Sigmoid colon (tissue), 7 donors: Measurements from ENCODE around the gene KRTAP10-12. TPM values are rescaled to one million over a fixed set of nuclear protein-coding genes. Genes with fewer than 3 reads are reported as not detected.

ENCODE experiments used
- DNase-seq: peaks from one replicate; pipeline ENCODE4 v3.0.0-alpha.2; 2019
- H3K27ac ChIP-seq, 4 donors: fragments of 200-600 bp; sonication (generic); one replicate each; pipeline ENCODE4 v1.5.1; 2016 to 2019; ENCODE audit warnings: mild to moderate bottlenecking in 1 of 4
- H3K27me3 ChIP-seq, 3 donors: fragments of 200-600 bp; sonication (generic); one replicate each; pipeline ENCODE4 v1.5.1; 2019; ENCODE audit warnings: mild to moderate bottlenecking in 1 of 3
- H3K36me3 ChIP-seq, 4 donors: fragments of 200-600 bp; sonication (generic); one replicate each; pipeline ENCODE4 v1.5.1; 2016 to 2019
- H3K4me1 ChIP-seq, 4 donors: fragments of 200-600 bp; sonication (generic); one replicate each; pipeline ENCODE4 v1.5.1; 2017 to 2019
- H3K4me3 ChIP-seq, 4 donors: fragments of 200-600 bp; sonication (generic); one replicate each; pipeline ENCODE4 v1.5.1; 2017 to 2019; ENCODE audit warnings: mild to moderate bottlenecking in 2 of 4, moderate library complexity in 1 of 4
- H3K9me3 ChIP-seq, 4 donors: fragments of 200-600 bp in 3 of 4; sonication (generic) in 3 of 4; one replicate each; pipeline versions ENCODE4 v1.5.1 to v1.6.1; 2013 to 2019
- CTCF ChIP-seq, 4 experiments: fragments of 450-650 bp in 3 of 4; fragments of 200-600 bp in 1 of 4; IDR thresholded peaks; one replicate each; pipeline ENCODE4 v1.5.1; 2016 to 2019; ENCODE audit warnings: antibody characterized with exemption in 4 of 4, mild to moderate bottlenecking in 3 of 4, moderate library complexity in 2 of 4
- EP300 ChIP-seq, 4 donors: sonication (generic); formaldehyde crosslinking; IDR thresholded peaks; one replicate each; pipeline ENCODE4 v1.6.1; 2017; ENCODE audit warnings: antibody characterized with exemption in 4 of 4
- POLR2A ChIP-seq, 2 donors: fragments of 450-650 bp; IDR thresholded peaks; one replicate each; pipeline ENCODE4 v1.6.1; 2016; ENCODE audit warnings: antibody characterized with exemption in 2 of 2, mild to moderate bottlenecking in 2 of 2, moderate library complexity in 2 of 2
- POLR2AphosphoS5 ChIP-seq, 4 donors: sonication (generic); formaldehyde crosslinking; IDR thresholded peaks; one replicate each; pipeline ENCODE4 v1.6.1; 2017; ENCODE audit warnings: antibody characterized with exemption in 4 of 4
- WGBS, 2 donors: extraction: QIAGEN DNeasy Blood & Tissue Kit; methylation state at CpG; one replicate each; pipeline ENCODE4 v1.1.7; 2013; 5-methylcytosine and 5-hydroxymethylcytosine counted together
- intact Hi-C: fragments of 100-400 bp; cut with DNase I; formaldehyde crosslinking; loops from one replicate; pipeline ENCODE4 v1.15.1; 2023
- polyA plus RNA-seq, 3 donors: library from polyadenylated mRNA; stranded (reverse); fragments of 200-250 nt; gene quantifications; one replicate each; pipeline ENCODE4 v1.2.3, GENCODE V29; 2013
- total RNA-seq, 4 donors: library from RNA; depleted of rRNA; stranded (reverse); fragments of >200 nt; gene quantifications; one replicate each; pipeline ENCODE4 v1.1.0, GENCODE V29; 2016
- donor health status: healthy with polysubstance abuse.
- donor health status: Bipolar disorder and iron deficiency.
- donor health status: healthy.

Gene KRTAP10-12
- total and polyA plus RNA-seq, 7 donors = not detected

GRCh38 chr21:44713130-44713529 is 16.2 kb downstream of the KRTAP10-12 start:
- H3K27me3 ChIP-seq = peaks cover 32 to 64% (median 58%) of the 10 kb centered on the region in 3 donors
- H3K9me3 ChIP-seq = no peaks in the 10 kb centered on the region
- H3K4me3 ChIP-seq = no peak overlapping the region
- intact Hi-C loops = no loop called here
- no peaks in the 10 kb centered on the region for H3K36me3 ChIP-seq
- H3K4me1 ChIP-seq = peaks cover 0 to 17% (median 8%) of the 10 kb centered on the region in 4 donors
- 23 to 51% methylated on average over 9 of the region's 9 CpGs for WGBS, 2 donors
- no peak overlapping the region for H3K27ac ChIP-seq
- no peak for DNase-seq
- TF ChIP-seq EP300 (IDR thresholded peaks at IDR 0.05) (no peak), POLR2AphosphoS5 (IDR thresholded peaks at IDR 0.05) (no peak), CTCF (IDR thresholded peaks at IDR 0.05) (no peak), POLR2A (IDR thresholded peaks at IDR 0.05) (no peak)

GRCh38 chr21:44713846-44714245 is 16.9 kb downstream of the KRTAP10-12 start:
- intact Hi-C loops = no loop called here
- peak; percentile 42 for DNase-seq
- Histone ChIP-seq H3K4me3 (no peak overlapping the region), H3K27me3 (peaks cover 27 to 57% (median 56%) of the 10 kb centered on the region in 3 donors), H3K4me1 (peaks cover 0 to 17% (median 8%) of the 10 kb centered on the region in 4 donors), H3K36me3 (no peaks in the 10 kb centered on the region), H3K27ac (no peak overlapping the region), H3K9me3 (no peaks in the 10 kb centered on the region)
- no peak for TF ChIP-seq EP300 (IDR thresholded peaks at IDR 0.05)
- TF ChIP-seq POLR2A (IDR thresholded peaks at IDR 0.05) = no peak
- no peak for TF ChIP-seq CTCF (IDR thresholded peaks at IDR 0.05)
- no peak for TF ChIP-seq POLR2AphosphoS5 (IDR thresholded peaks at IDR 0.05)
- WGBS, 2 donors = 87 to 90% methylated on average over 10 of the region's 10 CpGs

GRCh38 chr21:44714905-44715304 is 17.9 kb downstream of the KRTAP10-12 start:
- 17 to 21% methylated on average over 8 of the region's 8 CpGs for WGBS, 2 donors
- no peak for DNase-seq

GRCh38 chr21:44716984-44717383 is 20.0 kb downstream of the KRTAP10-12 start:
- H3K9me3 ChIP-seq = no peaks in the 10 kb centered on the region
- TF ChIP-seq POLR2AphosphoS5 (IDR thresholded peaks at IDR 0.05) = no peak
- no peak for TF ChIP-seq EP300 (IDR thresholded peaks at IDR 0.05)
- no peak for TF ChIP-seq POLR2A (IDR thresholded peaks at IDR 0.05)
- no peak for TF ChIP-seq CTCF (IDR thresholded peaks at IDR 0.05)
- H3K4me1 ChIP-seq = no peaks in the 10 kb centered on the region
- H3K27ac ChIP-seq = no peak overlapping the region
- intact Hi-C loops = no loop called here
- peaks cover 8 to 45% (median 25%) of the 10 kb centered on the region in 3 donors for H3K27me3 ChIP-seq
- no peak overlapping the region for H3K4me3 ChIP-seq
- DNase-seq = no peak
- H3K36me3 ChIP-seq = no peaks in the 10 kb centered on the region

More at GRCh38 chr21:44714905-44715304, 17.9 kb downstream of the KRTAP10-12 start:
- H3K27ac ChIP-seq = no peak overlapping the region
- H3K4me1 ChIP-seq = peaks cover 0 to 10% (median 1%) of the 10 kb centered on the region in 4 donors
- H3K27me3 ChIP-seq = peaks cover 20 to 48% (median 46%) of the 10 kb centered on the region in 3 donors
- no peak overlapping the region for H3K4me3 ChIP-seq
- H3K9me3 ChIP-seq = no peaks in the 10 kb centered on the region
- intact Hi-C loops = no loop called here
- TF ChIP-seq EP300 (IDR thresholded peaks at IDR 0.05) = no peak
- TF ChIP-seq POLR2A (IDR thresholded peaks at IDR 0.05) = no peak
- no peak for TF ChIP-seq POLR2AphosphoS5 (IDR thresholded peaks at IDR 0.05)
- no peak for TF ChIP-seq CTCF (IDR thresholded peaks at IDR 0.05)
- no peaks in the 10 kb centered on the region for H3K36me3 ChIP-seq

- TF ChIP-seq EP300 (IDR thresholded peaks at IDR 0.05) (no peak), POLR2AphosphoS5 (IDR thresholded peaks at IDR 0.05) (no peak), POLR2A (IDR thresholded peaks at IDR 0.05) (no peak), CTCF (IDR thresholded peaks at IDR 0.05) (no peak)
- WGBS, 2 donors = 41 to 58% methylated on average over 2 of the region's 2 CpGs
- H3K27ac ChIP-seq = no peak overlapping the region
- no peak overlapping the region for H3K4me3 ChIP-seq
- peaks cover 2 to 43% (median 21%) of the 10 kb centered on the region in 3 donors for H3K27me3 ChIP-seq
- H3K36me3 ChIP-seq = no peaks in the 10 kb centered on the region
- DNase-seq = no peak
- intact Hi-C loops = no loop called here
- H3K9me3 ChIP-seq = no peaks in the 10 kb centered on the region
- H3K4me1 ChIP-seq = no peaks in the 10 kb centered on the region
Observed at GRCh38 chr21:44718093-44718492, 21.1 kb downstream of the KRTAP10-12 start.
